ENCODE results near the gene SARNP. TPM values are rescaled to one million over a fixed set of nuclear protein-coding genes. Genes with fewer than 3 reads are reported as not detected.

SARNP gene
- total RNA-seq, 1 donor from 2014 or later: 266 TPM

DNA sequence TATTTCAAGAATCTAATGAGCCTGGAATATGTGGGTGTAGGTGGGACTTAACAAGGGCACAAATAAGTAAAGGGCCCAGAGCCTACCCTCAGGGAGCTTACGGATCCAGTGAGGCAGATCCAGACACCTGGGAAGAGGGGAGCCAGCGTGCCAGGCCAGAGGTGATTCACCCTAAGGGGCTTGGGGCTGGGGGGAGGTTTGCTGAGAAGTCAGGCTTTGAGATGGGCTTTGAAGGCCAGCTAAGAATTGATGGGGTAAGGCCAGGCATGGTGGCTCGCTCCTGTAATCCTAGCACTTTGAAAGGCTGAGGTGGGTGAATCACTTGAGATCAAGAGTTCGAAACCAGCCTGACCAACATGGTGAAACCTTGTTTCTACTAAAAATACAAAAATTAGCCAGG, 25.9 kb upstream of the SARNP start:
- H4K20me1 ChIP-seq (ENCODE audit: low read depth): no peaks in the 10 kb centered on the region
- no peak overlapping the region for H3K27ac ChIP-seq
- Mint-ChIP-seq H3K4me1 (peaks cover 26% of the 10 kb centered on the region), H3K36me3 (no peaks in the 10 kb centered on the region), H3K9me3 (no peaks in the 10 kb centered on the region), H3K27me3 (ENCODE audit: insufficient read depth, low read depth) (peaks cover 2% of the 10 kb centered on the region), H3K4me3 (no peak overlapping the region), H3K27ac (peak overlapping the region; percentile 83)
- H3K36me3 ChIP-seq: no peaks in the 10 kb centered on the region
- no peaks in the 10 kb centered on the region for H3K9me3 ChIP-seq (ENCODE audit: low read depth)
- no peak overlapping the region for H2AFZ ChIP-seq (replicated peaks)
- no peak for DNase-seq (ENCODE audit: low spot score)
- H3K27me3 ChIP-seq: no peaks in the 10 kb centered on the region
- TF ChIP-seq EZH2phosphoT487 (IDR thresholded peaks at IDR 0.05) (no peak), CTCF (IDR thresholded peaks at IDR 0.05) (no peak), EZH2 (IDR thresholded peaks at IDR 0.05) (no peak)
- peaks cover 5% of the 10 kb centered on the region for H3K4me1 ChIP-seq
- no peak overlapping the region for H3K9ac ChIP-seq
- H3K79me2 ChIP-seq (ENCODE audit: low read depth): no peaks in the 10 kb centered on the region
- no peak overlapping the region for H3K4me2 ChIP-seq
- no peak overlapping the region for H3K4me3 ChIP-seq
- H3F3A ChIP-seq (ENCODE audit: low read depth): no peaks in the 10 kb centered on the region

GRCh38 chr12:55842681-55843429, 25.3 kb upstream of the SARNP start, which contains the start of gene MMP19:
Gene MMP19, minus strand, starts transcription at chr12:55842936. Its CDS starts 106 bp downstream, at chr12:55842830.
- no peak within 1 kb of the TSS for H3K4me3 ChIP-seq
- no peak for DNase-seq (ENCODE audit: low spot score)

DNA sequence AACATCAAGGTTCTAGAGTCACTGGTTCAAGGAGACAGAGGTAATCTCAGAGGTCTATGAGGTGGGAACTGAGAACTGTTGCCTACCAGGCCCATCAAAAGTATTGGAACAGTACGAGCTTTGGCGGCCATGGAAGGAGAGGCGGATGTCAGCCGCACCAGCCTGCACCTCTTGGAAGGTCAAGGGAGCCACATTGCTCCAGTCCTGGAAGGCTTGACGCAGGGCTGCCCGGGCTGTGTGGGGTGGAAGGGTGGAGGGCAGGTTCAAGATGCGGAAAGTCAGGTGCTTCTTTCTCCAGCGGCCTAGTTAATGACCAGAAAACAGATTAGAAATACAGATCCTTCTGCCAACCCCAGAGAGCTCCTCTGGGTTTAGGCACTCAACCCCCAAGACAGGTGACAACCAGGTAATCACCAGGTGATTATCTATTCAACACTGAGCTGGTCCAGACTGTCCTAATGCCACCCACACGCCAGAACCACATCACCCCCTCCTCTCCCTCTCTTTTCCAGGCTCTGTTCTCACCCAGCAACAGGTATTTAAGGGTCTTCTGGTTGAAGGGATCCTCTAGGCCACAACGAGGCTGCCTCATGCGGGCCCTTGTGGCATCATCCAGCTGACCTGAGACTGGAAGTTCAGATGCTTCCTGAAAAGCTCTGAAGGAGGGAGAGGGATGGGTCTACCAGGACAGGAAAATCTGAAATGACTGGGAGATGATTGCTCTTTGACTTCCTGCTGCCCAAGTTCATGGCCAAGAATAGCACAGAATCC, 23.2 kb upstream of the SARNP start:
- peaks cover 5% of the 10 kb centered on the region for H3K4me1 ChIP-seq
- H2AFZ ChIP-seq (replicated peaks): no peak overlapping the region
- TF ChIP-seq EZH2 (IDR thresholded peaks at IDR 0.05): no peak
- no peak for TF ChIP-seq EZH2phosphoT487 (IDR thresholded peaks at IDR 0.05)
- no peak for TF ChIP-seq CTCF (IDR thresholded peaks at IDR 0.05)
- H3K79me2 ChIP-seq (ENCODE audit: low read depth): no peaks in the 10 kb centered on the region
- H3K36me3 ChIP-seq: no peaks in the 10 kb centered on the region
- no peaks in the 10 kb centered on the region for H3F3A ChIP-seq (ENCODE audit: low read depth)
- H3K27me3 Mint-ChIP-seq (ENCODE audit: insufficient read depth, low read depth): peaks cover 7% of the 10 kb centered on the region
- no peaks in the 10 kb centered on the region for H4K20me1 ChIP-seq (ENCODE audit: low read depth)
- H3K9ac ChIP-seq: no peak overlapping the region
- no peak overlapping the region for H3K4me3 Mint-ChIP-seq
- no peak overlapping the region for H3K27ac Mint-ChIP-seq
- H3K4me3 ChIP-seq: no peak overlapping the region
- H3K36me3 Mint-ChIP-seq: no peaks in the 10 kb centered on the region
- H3K9me3 Mint-ChIP-seq: no peaks in the 10 kb centered on the region
- no peak overlapping the region for H3K27ac ChIP-seq
- peaks cover 11% of the 10 kb centered on the region for H3K4me1 Mint-ChIP-seq
- H3K27me3 ChIP-seq: no peaks in the 10 kb centered on the region
- no peaks in the 10 kb centered on the region for H3K9me3 ChIP-seq (ENCODE audit: low read depth)
- H3K4me2 ChIP-seq: no peak overlapping the region
- DNase-seq (ENCODE audit: low spot score): no peak

More at GRCh38 chr12:55842681-55843429, 25.3 kb upstream of the SARNP start, which contains the start of gene MMP19:
- no peak within 1 kb of the TSS for H3K4me2 ChIP-seq
- Mint-ChIP-seq H3K4me3 (no peak within 1 kb of the TSS), H3K4me1 (peaks cover 24% of the 10 kb centered on the region), H3K36me3 (no peaks in the 10 kb centered on the region), H3K9me3 (no peaks in the 10 kb centered on the region), H3K27ac (peak within 1 kb of the TSS; percentile 83), H3K27me3 (ENCODE audit: insufficient read depth, low read depth) (peaks cover 4% of the 10 kb centered on the region)
- no peaks in the 10 kb centered on the region for H3K9me3 ChIP-seq (ENCODE audit: low read depth)
- no peak within 1 kb of the TSS for H3K9ac ChIP-seq
- TF ChIP-seq EZH2phosphoT487 (IDR thresholded peaks at IDR 0.05): no peak
- no peak for TF ChIP-seq CTCF (IDR thresholded peaks at IDR 0.05)
- no peak for TF ChIP-seq EZH2 (IDR thresholded peaks at IDR 0.05)
- no peak within 1 kb of the TSS for H3K27ac ChIP-seq
- H3K36me3 ChIP-seq: no peaks in the 10 kb centered on the region
- H3F3A ChIP-seq (ENCODE audit: low read depth): no peaks in the 10 kb centered on the region
- peak within 1 kb of the TSS; percentile 1 for H2AFZ ChIP-seq (replicated peaks)
- H3K79me2 ChIP-seq (ENCODE audit: low read depth): no peaks in the 10 kb centered on the region
- no peaks in the 10 kb centered on the region for H4K20me1 ChIP-seq (ENCODE audit: low read depth)
- H3K27me3 ChIP-seq: no peaks in the 10 kb centered on the region
- peaks cover 5% of the 10 kb centered on the region for H3K4me1 ChIP-seq
